Mesendoderm (in vitro differentiated cells): ENCODE results near the gene ERP27.

ENCODE experiments used
- DNase-seq: peaks from one replicate; pipeline ENCODE4 v3.0.0; 2013
- H2AK5ac ChIP-seq: 2 replicates; pipeline ENCODE4 v1.6.1; 2013; ENCODE audit warnings: low read length, inconsistent platforms
- H2BK120ac ChIP-seq: 2 replicates; pipeline ENCODE4 v1.6.1; 2013; ENCODE audit warnings: low read depth, mild to moderate bottlenecking, low read length, moderate library complexity, mixed read lengths
- H2BK15ac ChIP-seq: replicated peaks from 2 replicates; pipeline ENCODE4 v1.6.1; 2013; ENCODE audit warnings: low read depth, mild to moderate bottlenecking, moderate library complexity
- H2BK5ac ChIP-seq: 2 replicates; pipeline ENCODE4 v1.6.1; 2013; ENCODE audit warnings: low read length, inconsistent platforms
- H3K18ac ChIP-seq: 2 replicates; pipeline ENCODE4 v1.6.1; 2013; ENCODE audit warnings: mild to moderate bottlenecking, low read length, mixed read lengths
- H3K23ac ChIP-seq: one replicate; pipeline ENCODE4 v1.6.1; 2013; ENCODE audit warnings: low read length
- H3K27ac ChIP-seq: 2 replicates; pipeline ENCODE4 v1.5.1; 2013; ENCODE audit warnings: low read depth, mild to moderate bottlenecking, inconsistent platforms, low read length, moderate library complexity
- H3K27me3 ChIP-seq: 2 replicates; pipeline ENCODE4 v1.6.1; 2013; ENCODE audit warnings: low read length, control low read depth, mild to moderate bottlenecking, inconsistent platforms; ENCODE audit not compliant: insufficient read depth, poor library complexity
- H3K36me3 ChIP-seq: 2 replicates; pipeline ENCODE4 v1.6.1; 2013; ENCODE audit warnings: low read length, inconsistent platforms; ENCODE audit not compliant: control insufficient read depth, insufficient read depth
- H3K4ac ChIP-seq: one replicate; pipeline ENCODE4 v1.6.1; 2013; ENCODE audit warnings: low read depth, mild to moderate bottlenecking, low read length, moderate library complexity
- H3K4me1 ChIP-seq: 2 replicates; pipeline ENCODE4 v1.6.1; 2013; ENCODE audit warnings: low read depth, low read length, inconsistent platforms; ENCODE audit not compliant: control insufficient read depth
- H3K4me2 ChIP-seq: 2 replicates; pipeline ENCODE4 v1.6.1; 2013; ENCODE audit warnings: low read length
- H3K4me3 ChIP-seq: 2 replicates; pipeline ENCODE4 v1.5.1; 2013; ENCODE audit warnings: mild to moderate bottlenecking, low read length
- H3K56ac ChIP-seq: one replicate; pipeline ENCODE4 v1.6.1; 2013; ENCODE audit warnings: low read length
- H3K79me1 ChIP-seq: 2 replicates; pipeline ENCODE4 v1.6.1; 2013; ENCODE audit warnings: low read length, inconsistent platforms
- H3K79me2 ChIP-seq: 2 replicates; pipeline ENCODE4 v1.6.1; 2013; ENCODE audit warnings: mild to moderate bottlenecking, low read length; ENCODE audit not compliant: control insufficient read depth, insufficient read depth
- H3K9ac ChIP-seq: 2 replicates; pipeline ENCODE4 v1.6.1; 2013; ENCODE audit warnings: low read length, inconsistent platforms
- H4K5ac ChIP-seq: one replicate; pipeline ENCODE4 v1.6.1; 2013; ENCODE audit warnings: low read length
- H4K8ac ChIP-seq: one replicate; pipeline ENCODE4 v1.6.1; 2013; ENCODE audit warnings: low read depth, mild to moderate bottlenecking, control low read depth, low read length, moderate library complexity
- WGBS: extraction: QIAGEN DNeasy Blood & Tissue Kit; methylation state at CpG from one replicate; pipeline ENCODE4 v1.1.7; 2013; ENCODE audit warnings: low lambda C conversion rate, missing lambda C conversion rate; ENCODE audit not compliant: insufficient coverage; ENCODE audit errors: extremely low coverage; 5-methylcytosine and 5-hydroxymethylcytosine counted together

Gene ERP27

DNA sequence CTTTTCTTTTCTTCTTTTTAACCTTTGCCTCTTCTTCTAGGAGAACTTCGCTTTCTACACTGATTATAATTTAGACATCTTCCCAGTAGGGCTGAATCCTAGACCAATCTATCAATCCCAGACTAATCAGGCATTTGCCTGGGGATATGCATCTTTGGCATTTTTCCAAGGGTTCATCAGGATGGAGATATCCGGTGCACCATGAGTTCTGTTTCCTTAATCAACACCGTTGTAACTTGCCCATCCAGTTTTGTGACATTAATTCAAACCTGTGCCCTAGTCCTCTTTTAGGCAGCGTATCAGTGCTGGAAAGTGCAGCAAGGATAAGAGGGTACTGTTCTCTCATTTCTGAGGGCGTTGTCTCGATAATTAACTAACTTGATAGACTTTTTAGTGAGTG, 52.1 kb downstream of the ERP27 start:
- H2BK120ac ChIP-seq: no peak overlapping the region
- DNase-seq: no peak
- H2BK5ac ChIP-seq: no peak overlapping the region
- no peak overlapping the region for H2AK5ac ChIP-seq
- H3K4me1 ChIP-seq: no peaks in the 10 kb centered on the region
- no CpG with 5 or more reads among the region's 6 CpGs for WGBS
- H4K5ac ChIP-seq: no peak overlapping the region
- no peak overlapping the region for H3K4me2 ChIP-seq
- no peak overlapping the region for H3K27ac ChIP-seq
- H3K79me1 ChIP-seq: no peaks in the 10 kb centered on the region
- no peak overlapping the region for H4K8ac ChIP-seq
- no peaks in the 10 kb centered on the region for H3K36me3 ChIP-seq
- H3K23ac ChIP-seq: no peak overlapping the region
- H3K18ac ChIP-seq: no peak overlapping the region
- H3K4ac ChIP-seq: no peak overlapping the region
- H3K27me3 ChIP-seq: no peaks in the 10 kb centered on the region
- no peaks in the 10 kb centered on the region for H3K79me2 ChIP-seq
- H3K56ac ChIP-seq: no peak overlapping the region
- H3K9ac ChIP-seq: no peak overlapping the region
- H2BK15ac ChIP-seq: no peak overlapping the region
- no peak overlapping the region for H3K4me3 ChIP-seq

- Histone ChIP-seq H3K4me2 (no peak within 1 kb of the TSS), H2BK15ac (no peak within 1 kb of the TSS), H3K36me3 (no peaks in the 10 kb centered on the region), H3K56ac (no peak within 1 kb of the TSS), H3K4ac (no peak within 1 kb of the TSS), H2BK120ac (no peak within 1 kb of the TSS), H3K18ac (no peak within 1 kb of the TSS), H3K4me1 (no peaks in the 10 kb centered on the region), H4K8ac (no peak within 1 kb of the TSS), H2BK5ac (no peak within 1 kb of the TSS), H3K79me2 (no peaks in the 10 kb centered on the region), H3K27me3 (no peaks in the 10 kb centered on the region), H3K23ac (no peak within 1 kb of the TSS), H2AK5ac (no peak within 1 kb of the TSS), H3K4me3 (no peak within 1 kb of the TSS), H3K27ac (no peak within 1 kb of the TSS), H3K79me1 (no peaks in the 10 kb centered on the region), H3K9ac (no peak within 1 kb of the TSS), H4K5ac (no peak within 1 kb of the TSS)
- no peak for DNase-seq
- no CpG with 5 or more reads among the region's 6 CpGs for WGBS
Observed at GRCh38 chr12:14885718-14886221, 52.6 kb downstream of the ERP27 start, which contains the start of gene MGP. Gene MGP (minus strand): TSS chr12:14885854. CDS start chr12:14885791, 63 bp downstream.

- Histone ChIP-seq H3K27ac (no peak overlapping the region), H3K36me3 (no peaks in the 10 kb centered on the region)
Observed at GRCh38 chr12:14884458-14884878, 53.9 kb downstream of the ERP27 start.

DNA sequence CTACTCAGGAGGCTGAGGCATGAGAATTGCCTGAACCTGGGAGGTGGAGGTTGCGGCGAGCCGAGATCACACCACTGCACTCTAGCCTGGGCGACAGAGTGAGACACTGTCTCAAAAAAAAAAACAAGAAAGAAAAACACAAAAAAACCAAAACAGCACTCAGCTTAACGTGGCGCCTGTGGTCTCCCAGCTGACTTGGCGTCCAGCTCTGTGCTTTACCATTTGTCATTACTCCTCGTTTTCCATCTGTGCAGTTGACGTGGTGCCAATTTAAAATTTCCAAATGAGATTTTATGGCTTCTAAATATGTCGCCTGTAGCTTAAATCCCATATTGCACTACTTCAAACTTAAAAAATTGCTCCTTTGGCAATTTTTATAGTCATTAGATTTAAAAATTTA, 54.7 kb downstream of the ERP27 start:
- Histone ChIP-seq H2AK5ac (no peak overlapping the region), H2BK5ac (no peak overlapping the region), H3K27me3 (no peaks in the 10 kb centered on the region), H3K18ac (no peak overlapping the region), H2BK120ac (no peak overlapping the region), H3K23ac (no peak overlapping the region), H3K79me2 (no peaks in the 10 kb centered on the region), H4K5ac (no peak overlapping the region), H3K9ac (no peak overlapping the region), H4K8ac (no peak overlapping the region), H3K27ac (no peak overlapping the region), H3K56ac (no peak overlapping the region), H3K4me2 (no peak overlapping the region), H3K4me3 (no peak overlapping the region), H3K36me3 (no peaks in the 10 kb centered on the region), H3K4ac (no peak overlapping the region), H2BK15ac (no peak overlapping the region), H3K79me1 (no peaks in the 10 kb centered on the region), H3K4me1 (no peaks in the 10 kb centered on the region)
- WGBS: no CpG with 5 or more reads among the region's 10 CpGs
- DNase-seq: no peak

More at GRCh38 chr12:14884458-14884878, 53.9 kb downstream of the ERP27 start:
- no peaks in the 10 kb centered on the region for H3K79me2 ChIP-seq
- H2BK5ac ChIP-seq: no peak overlapping the region
- no peak overlapping the region for H4K8ac ChIP-seq
- no peak overlapping the region for H3K4me2 ChIP-seq
- H3K4me1 ChIP-seq: no peaks in the 10 kb centered on the region
- H2AK5ac ChIP-seq: no peak overlapping the region
- no peak overlapping the region for H2BK120ac ChIP-seq
- no peak overlapping the region for H3K18ac ChIP-seq
- no peak overlapping the region for H2BK15ac ChIP-seq
- H3K4ac ChIP-seq: no peak overlapping the region
- DNase-seq: no peak
- no peak overlapping the region for H3K56ac ChIP-seq
- H4K5ac ChIP-seq: no peak overlapping the region
- H3K27me3 ChIP-seq: no peaks in the 10 kb centered on the region
- no peak overlapping the region for H3K4me3 ChIP-seq
- no CpG with 5 or more reads among the region's 5 CpGs for WGBS
- H3K23ac ChIP-seq: no peak overlapping the region
- no peaks in the 10 kb centered on the region for H3K79me1 ChIP-seq
- no peak overlapping the region for H3K9ac ChIP-seq

DNA sequence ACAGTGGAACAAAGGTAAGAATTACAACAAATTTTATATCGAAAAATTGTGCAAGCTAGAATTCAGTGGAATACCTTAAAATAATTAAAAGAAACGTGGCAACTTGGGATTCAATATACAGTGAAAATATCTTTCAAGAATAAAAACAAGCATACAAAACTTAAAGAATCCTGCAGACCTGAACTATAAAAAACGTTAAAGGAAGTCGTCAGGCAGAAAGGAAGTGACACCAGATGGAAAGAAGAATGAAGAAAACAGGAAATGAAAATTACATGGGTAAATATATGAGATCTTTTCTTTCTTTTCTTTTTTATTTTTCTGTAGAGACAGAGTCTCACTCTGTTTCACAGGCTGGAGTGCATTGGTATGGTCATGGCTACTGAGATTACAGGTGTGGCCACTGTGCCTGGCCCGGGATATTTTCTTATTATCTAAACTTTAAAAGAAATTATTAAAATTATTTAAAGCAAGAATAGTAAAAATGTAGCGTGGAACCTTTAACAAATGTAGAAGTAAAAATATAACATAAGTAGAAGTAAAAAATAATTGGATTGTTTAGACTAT, 57.4 kb downstream of the ERP27 start:
- Histone ChIP-seq H3K79me1 (no peaks in the 10 kb centered on the region), H3K4me1 (no peaks in the 10 kb centered on the region), H3K27me3 (no peaks in the 10 kb centered on the region), H2AK5ac (no peak overlapping the region), H2BK15ac (no peak overlapping the region), H3K27ac (no peak overlapping the region), H3K4me2 (no peak overlapping the region), H4K5ac (no peak overlapping the region), H2BK5ac (no peak overlapping the region), H3K18ac (no peak overlapping the region), H3K4ac (no peak overlapping the region), H3K4me3 (no peak overlapping the region), H3K9ac (no peak overlapping the region), H3K56ac (no peak overlapping the region), H2BK120ac (no peak overlapping the region), H3K79me2 (no peaks in the 10 kb centered on the region), H4K8ac (no peak overlapping the region), H3K23ac (no peak overlapping the region), H3K36me3 (no peaks in the 10 kb centered on the region)
- DNase-seq: no peak
- no CpG with 5 or more reads among the region's 6 CpGs for WGBS
